T-helper 9 cell (primary cell): ENCODE data around the gene INKA1.
"Not testable (repeated sequence)": the region's sequence is repeated elsewhere in the genome, so short reads cannot be mapped to it uniquely, and the experiment has no call there.

Experiments used
- DNase-seq: peaks from one replicate; pipeline ENCODE4 v3.0.0-alpha.2; 2020
- total RNA-seq, 2 donors: gene quantifications; one replicate each; lab custom pipeline; 2026; lab: John Stamatoyannopoulos, UW

Gene INKA1
- 1.2 to 1.6 reads per million in 2 donors for total RNA-seq

GRCh38 chr3:49802719-49803464 is at the start of gene INKA1:
Gene INKA1, plus strand, starts transcription at chr3:49803261. Its CDS starts 132 bp downstream, at chr3:49803393.
- DNase-seq = peak; percentile 85

- no peak for DNase-seq
These were observed 48.5 kb upstream of the INKA1 start for GRCh38 chr3:49754536-49754935.

DNA sequence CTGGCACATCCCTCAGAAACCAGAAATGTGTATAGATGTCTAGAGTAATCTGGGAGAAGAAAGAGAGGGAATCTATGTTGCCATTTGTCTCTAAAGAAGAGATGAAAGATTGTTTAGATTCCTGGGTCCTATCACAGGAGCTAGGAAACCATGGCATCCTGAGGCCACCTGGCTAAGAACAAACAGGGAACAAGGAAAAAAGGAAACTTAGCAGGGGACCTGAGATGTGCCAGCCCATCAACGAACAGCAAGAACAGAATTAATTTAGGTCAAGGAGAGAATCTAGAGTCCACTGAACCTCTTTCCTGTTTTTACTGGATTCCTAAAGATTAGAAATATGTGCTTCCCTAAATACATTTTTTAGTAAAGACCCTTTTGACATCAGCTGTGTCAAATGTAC is 47.0 kb upstream of the INKA1 start:
- DNase-seq = no peak

GRCh38 chr3:49757197-49757596 is 45.9 kb upstream of the INKA1 start:
- no peak for DNase-seq

DNA sequence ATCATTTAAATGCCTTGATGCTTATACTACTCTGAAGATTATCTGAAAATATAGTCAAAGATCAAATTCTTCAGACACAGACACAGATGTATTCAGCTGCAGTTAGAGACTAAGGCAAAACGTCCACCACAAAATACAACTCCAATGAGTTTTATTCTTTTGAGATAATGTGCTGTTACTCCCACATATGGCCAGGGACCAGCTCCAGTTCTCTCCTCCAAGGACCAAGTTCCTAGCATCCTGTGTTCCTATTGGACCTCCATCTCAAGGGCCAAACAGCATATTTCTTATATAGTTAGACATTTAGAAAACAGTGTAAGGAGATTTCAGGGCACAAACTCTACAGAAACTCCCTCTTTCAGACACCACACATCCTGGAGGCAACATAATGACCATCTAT is 43.8 kb upstream of the INKA1 start:
- DNase-seq = no peak

- no peak for DNase-seq
These were observed 41.4 kb upstream of the INKA1 start for GRCh38 chr3:49761661-49762060.

- no peak for DNase-seq
These were observed 39.1 kb upstream of the INKA1 start for GRCh38 chr3:49763981-49764380.

GRCh38 chr3:49769286-49769915 is 33.7 kb upstream of the INKA1 start:
- DNase-seq = no peak

GRCh38 chr3:49769926-49770325 is 33.1 kb upstream of the INKA1 start:
- DNase-seq = no peak

DNA sequence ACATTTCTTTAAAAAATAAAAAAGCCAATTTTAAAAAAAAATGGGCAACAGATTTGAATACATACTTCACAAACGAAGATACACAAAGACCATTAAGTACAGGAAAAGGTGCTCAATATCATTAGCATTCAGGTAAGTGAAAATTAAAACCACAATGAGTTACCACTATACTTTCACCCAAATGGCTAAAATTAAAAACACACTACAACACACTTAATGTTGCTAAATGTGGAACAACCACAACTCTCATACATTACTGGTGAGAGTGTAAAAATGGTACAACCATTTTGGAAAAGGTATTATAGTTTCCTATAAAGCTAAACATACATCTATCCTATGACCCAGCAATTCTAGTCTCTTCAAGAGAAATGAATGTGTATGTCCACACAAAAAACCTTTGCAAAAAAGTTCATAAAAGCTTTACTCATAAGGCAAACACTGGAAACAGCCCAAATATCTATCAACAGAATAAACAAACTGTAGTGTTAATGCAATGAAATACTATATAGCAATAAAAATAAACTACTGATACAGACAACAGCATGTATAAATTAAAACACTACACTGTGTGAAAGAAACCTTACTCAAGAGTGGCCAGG is 31.6 kb upstream of the INKA1 start:
- no peak for DNase-seq

- no peak for DNase-seq
These were observed 30.4 kb upstream of the INKA1 start for GRCh38 chr3:49772703-49773102.

DNA sequence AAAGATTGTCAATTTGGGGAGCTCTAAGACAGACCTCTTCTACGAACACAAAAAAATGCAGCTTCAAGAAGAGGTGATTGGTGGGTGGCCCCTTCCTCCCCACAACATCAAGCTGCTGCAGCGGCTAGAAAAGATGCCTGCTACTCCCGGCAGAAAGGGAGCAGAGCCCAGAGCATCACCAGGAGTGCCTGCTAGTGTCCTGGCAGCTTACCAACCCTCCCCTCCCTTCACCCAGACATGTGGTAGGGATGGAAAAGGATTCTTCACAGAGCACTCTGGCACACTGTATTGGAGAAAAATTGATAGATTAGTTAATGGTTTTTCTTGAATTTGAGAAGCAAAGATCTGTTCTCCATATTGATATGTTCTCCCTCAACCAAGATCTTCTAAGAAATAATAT is 27.5 kb upstream of the INKA1 start:
- no peak for DNase-seq

- not testable (repeated sequence) for DNase-seq
These were observed 27.0 kb upstream of the INKA1 start for GRCh38 chr3:49776101-49776500.

GRCh38 chr3:49779358-49780079 is 23.5 kb upstream of the INKA1 start:
- no peak for DNase-seq

DNA sequence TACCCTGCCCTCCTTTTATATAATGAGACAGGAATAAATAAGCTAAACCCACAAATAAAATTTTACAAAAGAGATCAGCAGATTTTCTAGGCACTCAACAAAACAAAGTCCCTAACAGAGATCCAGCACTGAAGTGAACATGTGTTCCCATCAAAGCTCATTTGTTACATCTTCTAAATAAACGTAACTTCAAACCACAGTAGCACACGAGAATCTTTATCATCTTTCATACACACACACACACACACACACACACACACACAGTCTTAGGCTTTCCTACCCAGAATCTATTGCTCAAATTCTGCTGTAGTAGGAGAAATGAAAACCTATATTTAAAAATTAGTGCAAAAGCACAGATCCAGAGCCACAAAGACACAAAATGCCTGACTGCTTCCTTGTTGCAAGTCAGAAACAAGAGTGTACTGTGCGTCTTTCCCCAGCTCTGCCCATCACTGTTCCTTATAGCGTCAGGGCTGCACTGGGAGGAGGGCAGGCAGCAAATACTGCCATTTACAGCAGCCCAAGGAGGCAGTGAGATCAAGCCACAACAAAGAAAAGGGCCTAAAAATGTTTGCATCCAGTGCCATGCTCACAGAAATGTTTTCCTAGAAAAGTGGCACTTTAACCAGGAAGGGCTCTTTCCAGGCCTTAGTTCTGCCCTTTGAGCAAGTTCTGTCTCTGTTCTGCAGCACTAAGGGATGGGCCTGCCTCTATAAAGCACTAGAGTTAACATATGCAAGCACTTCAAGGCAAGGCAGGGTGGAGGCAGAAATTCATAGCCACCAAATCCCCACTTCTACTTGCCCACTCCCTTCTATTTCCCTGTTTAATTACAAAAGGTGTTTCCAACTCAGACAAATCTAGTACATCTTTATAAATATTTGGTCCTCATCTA is 22.7 kb upstream of the INKA1 start:
- DNase-seq = no peak

- not testable (repeated sequence) for DNase-seq
These were observed 22.1 kb upstream of the INKA1 start for GRCh38 chr3:49780975-49781365.

DNA sequence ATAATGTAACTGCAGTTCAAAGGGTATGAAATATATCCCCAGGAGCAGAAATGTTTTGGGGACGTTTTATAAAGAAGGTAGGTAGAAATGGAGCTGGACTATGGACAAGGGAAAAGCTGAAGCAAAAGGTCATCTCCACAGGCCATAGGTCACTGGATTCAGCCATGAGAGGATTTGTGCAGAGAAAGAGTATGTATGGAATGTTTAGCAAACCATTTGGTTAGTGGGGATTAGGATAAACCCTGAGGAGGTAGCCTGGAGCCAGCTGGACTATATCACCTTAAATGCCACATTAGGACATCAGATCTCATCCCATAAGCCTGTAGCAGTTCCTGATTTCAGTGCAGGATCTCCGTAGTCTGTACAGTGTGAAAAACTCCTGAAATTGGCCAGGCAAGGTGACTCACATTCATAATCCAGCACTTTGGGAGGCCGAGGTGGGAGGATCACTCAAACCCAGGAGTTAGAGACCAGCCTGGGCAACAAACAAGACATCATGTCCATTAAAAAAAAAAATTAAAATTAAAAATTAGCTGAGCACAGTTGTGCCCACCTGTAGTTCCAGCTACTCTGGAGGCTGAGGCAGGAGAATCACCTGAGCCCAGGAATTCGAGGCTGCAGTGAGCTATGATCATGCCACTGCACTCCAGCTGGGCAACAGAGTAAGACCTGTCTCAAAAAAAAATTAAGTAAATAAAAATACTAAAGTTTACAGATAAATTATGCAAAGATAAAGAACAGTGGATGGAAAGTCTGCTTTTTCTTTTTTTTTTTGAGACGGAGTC is 21.5 kb upstream of the INKA1 start:
- no peak for DNase-seq

DNA sequence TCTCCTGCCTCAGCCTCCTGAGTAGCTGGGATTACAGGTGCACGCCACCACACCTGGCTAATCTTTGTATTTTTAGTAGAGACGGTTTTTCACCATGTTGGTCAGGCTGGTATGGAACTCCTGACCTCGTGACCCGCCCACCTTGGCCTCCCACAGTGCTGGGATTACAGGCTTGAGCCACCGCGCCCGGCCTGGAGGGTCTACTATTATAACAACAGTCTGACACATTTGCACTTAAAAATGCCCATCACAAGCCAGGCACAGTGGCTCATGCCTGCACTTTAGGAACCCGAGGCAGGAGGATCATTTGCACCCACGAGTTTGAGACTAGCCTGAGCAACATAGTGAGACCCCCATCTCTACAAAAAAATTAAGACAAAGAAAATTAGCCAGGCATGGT is 20.8 kb upstream of the INKA1 start:
- not testable (repeated sequence) for DNase-seq

DNA sequence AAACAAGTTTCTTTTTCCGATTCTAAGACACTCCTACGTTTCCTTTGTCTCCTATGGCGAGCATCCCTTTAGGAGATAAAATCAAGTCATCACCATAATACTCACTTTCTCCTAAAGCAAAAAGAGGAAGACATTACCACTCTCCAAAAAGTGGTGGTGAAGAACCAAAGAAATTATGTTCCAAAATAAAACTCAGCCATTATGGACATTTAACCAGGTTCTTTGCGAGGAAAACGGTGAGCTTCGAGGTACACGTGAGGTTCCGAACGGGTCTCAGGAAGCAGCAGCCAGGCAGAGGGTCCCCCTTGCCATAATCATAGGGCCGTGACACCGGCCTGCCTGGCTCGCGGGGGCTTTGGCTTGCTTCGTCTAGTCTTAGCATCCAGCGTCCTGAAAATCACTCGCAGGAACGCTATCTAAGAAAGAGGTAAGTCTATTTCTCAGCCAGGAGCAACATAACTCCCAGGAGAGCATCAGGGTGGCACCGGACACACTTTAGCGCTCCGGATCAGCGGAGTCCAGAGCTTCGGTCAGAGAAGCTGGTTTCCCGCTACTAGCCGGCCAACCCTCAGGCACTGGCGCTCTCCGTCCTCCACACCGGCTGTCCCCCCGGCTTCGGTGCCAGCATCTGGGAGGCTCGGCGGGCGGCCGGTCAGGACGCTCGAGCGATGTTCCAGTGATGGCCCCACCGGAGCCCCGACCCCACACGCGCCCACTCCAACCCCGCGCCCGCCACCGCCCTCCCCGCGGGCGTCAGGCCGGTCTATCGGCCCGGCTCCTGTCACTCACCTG is 17.3 kb upstream of the INKA1 start:
- DNase-seq = no peak

DNA sequence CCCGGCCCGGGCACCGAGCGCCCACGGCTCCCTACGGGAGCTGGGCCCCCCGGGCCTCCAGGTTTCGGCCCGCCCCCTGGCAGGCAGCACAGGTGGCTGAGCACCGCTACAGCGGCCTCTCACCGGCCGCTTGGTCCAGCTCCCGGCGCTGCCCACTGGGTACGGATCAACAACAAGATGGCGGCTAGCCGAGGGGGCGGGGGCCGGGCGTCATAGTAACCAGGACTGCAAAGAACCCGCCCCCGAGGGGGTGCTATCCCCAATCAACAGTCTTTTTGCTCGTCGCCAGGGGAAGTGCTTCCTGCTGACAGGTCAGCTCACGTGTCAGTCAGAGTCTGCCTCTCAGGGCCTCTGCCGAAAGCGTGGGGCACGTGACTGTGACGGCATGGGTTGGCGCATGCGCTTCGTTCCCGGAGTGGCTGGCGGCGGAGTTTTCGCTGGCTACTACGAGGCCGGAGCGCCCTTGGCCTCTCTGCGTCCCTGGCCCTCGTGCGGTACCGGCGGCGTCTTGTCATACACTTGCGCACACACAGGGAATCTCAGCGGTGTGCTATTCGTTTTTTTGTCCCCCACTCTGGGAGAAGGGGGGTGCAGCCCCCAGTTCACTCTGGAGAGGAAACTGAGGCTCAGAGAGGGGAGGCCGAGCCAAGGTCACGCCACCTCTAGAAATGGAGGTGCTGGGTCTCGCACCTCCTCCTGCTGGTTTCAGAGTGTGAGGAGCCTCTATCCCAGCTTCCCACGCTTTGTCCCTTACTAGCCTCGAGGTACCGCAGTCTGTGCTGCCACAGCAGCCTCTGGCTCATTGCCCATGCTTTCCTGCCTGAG is 16.5 kb upstream of the INKA1 start, which contains the start of gene IP6K1:
TSS of gene IP6K1 (minus strand) at position 186 of the 825 bp plus-strand sequence. CDS start 38,502 bp downstream, outside the sequence.
- DNase-seq = peak; percentile 98
